Breast epithelium (tissue), 3 donors: ENCODE data around the gene VAMP8.

Source experiments
- POLR2A ChIP-seq: fragments of 450-650 bp; IDR thresholded peaks from one replicate; pipeline ENCODE4 v1.6.1; 2016; ENCODE audit warnings: antibody characterized with exemption, mild to moderate bottlenecking, moderate library complexity
- POLR2AphosphoS5 ChIP-seq, 3 donors: sonication (generic); formaldehyde crosslinking; IDR thresholded peaks; one replicate each; pipeline ENCODE4 v1.6.1; 2017; ENCODE audit warnings: antibody characterized with exemption in 3 of 3
- TF ChIP-seq, protein P1 (sequence below), 3 donors: fragments of 450-650 bp; IDR thresholded peaks; one replicate each; pipeline ENCODE4 v1.5.1; 2016 to 2017; ENCODE audit warnings: antibody characterized with exemption in 3 of 3, mild to moderate bottlenecking in 3 of 3, moderate library complexity in 3 of 3

- TF ChIP-seq, protein P1, sequence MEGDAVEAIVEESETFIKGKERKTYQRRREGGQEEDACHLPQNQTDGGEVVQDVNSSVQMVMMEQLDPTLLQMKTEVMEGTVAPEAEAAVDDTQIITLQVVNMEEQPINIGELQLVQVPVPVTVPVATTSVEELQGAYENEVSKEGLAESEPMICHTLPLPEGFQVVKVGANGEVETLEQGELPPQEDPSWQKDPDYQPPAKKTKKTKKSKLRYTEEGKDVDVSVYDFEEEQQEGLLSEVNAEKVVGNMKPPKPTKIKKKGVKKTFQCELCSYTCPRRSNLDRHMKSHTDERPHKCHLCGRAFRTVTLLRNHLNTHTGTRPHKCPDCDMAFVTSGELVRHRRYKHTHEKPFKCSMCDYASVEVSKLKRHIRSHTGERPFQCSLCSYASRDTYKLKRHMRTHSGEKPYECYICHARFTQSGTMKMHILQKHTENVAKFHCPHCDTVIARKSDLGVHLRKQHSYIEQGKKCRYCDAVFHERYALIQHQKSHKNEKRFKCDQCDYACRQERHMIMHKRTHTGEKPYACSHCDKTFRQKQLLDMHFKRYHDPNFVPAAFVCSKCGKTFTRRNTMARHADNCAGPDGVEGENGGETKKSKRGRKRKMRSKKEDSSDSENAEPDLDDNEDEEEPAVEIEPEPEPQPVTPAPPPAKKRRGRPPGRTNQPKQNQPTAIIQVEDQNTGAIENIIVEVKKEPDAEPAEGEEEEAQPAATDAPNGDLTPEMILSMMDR (IDR thresholded peaks at IDR 0.05): no peak
- TF ChIP-seq POLR2A: no peak
- no peak for TF ChIP-seq POLR2AphosphoS5 (IDR thresholded peaks at IDR 0.05)
These were observed 46.6 kb downstream of the VAMP8 start for GRCh38 chr2:85623991-85624390.
